Measurements from ENCODE around the gene CELF5.

DNA sequence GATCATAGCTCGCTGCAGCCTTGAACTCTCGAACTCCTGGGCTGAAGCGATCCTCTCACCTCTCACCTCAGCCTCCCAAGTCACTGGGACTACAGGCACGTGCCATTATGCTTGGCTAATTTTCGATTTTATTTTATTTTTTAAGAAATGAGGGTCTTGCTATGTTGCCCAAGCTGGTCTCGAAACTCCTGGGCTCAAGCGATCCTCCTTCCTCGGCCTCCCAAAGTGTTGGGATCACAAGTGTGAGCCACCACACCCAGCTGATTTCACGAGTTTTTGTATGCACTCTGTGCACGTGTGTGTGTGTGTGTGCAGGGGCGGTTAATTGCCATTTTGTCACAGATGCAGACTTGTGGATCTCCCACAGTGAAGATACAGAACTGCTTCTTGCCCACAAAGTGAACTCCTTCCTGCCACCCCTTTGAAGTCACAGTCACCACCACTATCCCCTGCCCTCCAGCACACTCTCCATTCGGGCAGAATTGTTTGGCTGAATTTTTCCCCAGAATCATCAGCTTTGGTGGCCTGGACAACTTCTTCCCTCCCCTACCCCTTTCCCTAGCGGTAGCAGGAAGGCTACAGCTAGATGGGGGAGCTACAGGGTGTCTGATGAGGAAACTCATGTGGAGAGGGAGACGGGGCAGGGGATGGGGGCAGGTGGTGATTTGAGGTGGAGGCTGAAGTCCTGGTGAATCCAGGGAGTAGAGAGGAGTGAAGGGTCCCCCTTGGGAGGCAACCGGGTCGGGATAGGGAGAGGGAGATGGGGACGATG, 59.6 kb downstream of the CELF5 start:
- TF ChIP-seq POLR2AphosphoS5 (IDR thresholded peaks at IDR 0.05) (no peak), CTCF (IDR thresholded peaks at IDR 0.05) (no peak)

Data from transverse colon (tissue), 4 donors.